ACC112 (cell line): ENCODE measurements around the gene BEGAIN.

Source experiments
- H2AFZ ChIP-seq: fragments of 200-600 bp; sonication (generic); one replicate; pipeline ENCODE4 v1.6.0; 2017; ENCODE audit warnings: antibody characterized with exemption, low read length; ENCODE audit not compliant: unreplicated experiment
- H3K27ac ChIP-seq: fragments of 200-600 bp; sonication (generic); 2 replicates; pipeline ENCODE4 v1.5.1; 2014; ENCODE audit warnings: low read depth, mild to moderate bottlenecking, antibody characterized with exemption, low read length, moderate library complexity
- H3K27me3 ChIP-seq: fragments of 200-600 bp; sonication (generic); 2 replicates; pipeline ENCODE4 v1.6.1; 2014; ENCODE audit warnings: mild to moderate bottlenecking, antibody characterized with exemption, low read length, moderate library complexity, mixed read lengths; ENCODE audit not compliant: insufficient read depth
- H3K36me3 ChIP-seq: fragments of 200-600 bp; sonication (generic); 2 replicates; pipeline ENCODE4 v1.6.1; 2016; ENCODE audit warnings: mild to moderate bottlenecking, antibody characterized with exemption, low read length, moderate library complexity, mixed read lengths; ENCODE audit not compliant: insufficient read depth
- H3K4me1 ChIP-seq: fragments of 200-600 bp; sonication (generic); one replicate; pipeline ENCODE4 v1.6.1; 2016; ENCODE audit warnings: low read length, mixed read lengths; ENCODE audit not compliant: insufficient read depth, unreplicated experiment, control insufficient read depth
- H3K4me3 ChIP-seq: fragments of 200-600 bp; sonication (generic); 2 replicates; pipeline ENCODE4 v1.5.1; 2014; ENCODE audit warnings: mild to moderate bottlenecking, low read depth, low read length
- H3K79me2 ChIP-seq: fragments of 200-600 bp; sonication (generic); one replicate; pipeline ENCODE4 v1.6.0; 2016; ENCODE audit warnings: low read length; ENCODE audit not compliant: control insufficient read depth, unreplicated experiment, insufficient read depth

Gene BEGAIN

DNA sequence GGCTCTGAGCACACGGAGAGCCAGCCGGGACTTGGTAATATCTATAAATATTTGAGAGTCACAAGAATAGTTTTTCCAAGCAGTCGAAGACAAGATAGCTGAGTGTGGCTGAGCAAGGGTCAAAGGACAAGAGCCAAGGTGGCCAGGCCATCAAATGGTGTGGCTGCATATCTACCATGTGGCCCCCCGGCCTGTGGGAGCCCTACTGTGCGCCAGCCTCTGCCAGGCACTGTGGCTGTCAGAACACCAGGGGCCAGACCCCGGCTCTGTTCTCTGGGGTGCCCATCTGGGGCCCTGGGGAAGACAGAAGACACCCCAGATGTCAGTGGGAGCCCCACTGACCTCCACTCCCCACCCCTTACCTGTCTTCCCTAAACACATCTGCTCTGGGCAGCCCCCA lies 22.7 kb downstream of the BEGAIN start:
- no peak overlapping the region for H3K4me3 ChIP-seq
- H3K27ac ChIP-seq, result no peak overlapping the region
- H3K27me3 ChIP-seq, result peaks cover 26% of the 10 kb centered on the region
- H2AFZ ChIP-seq, result no peak overlapping the region
- H3K36me3 ChIP-seq, result no peaks in the 10 kb centered on the region
- H3K4me1 ChIP-seq, result peaks cover 6% of the 10 kb centered on the region
- no peaks in the 10 kb centered on the region for H3K79me2 ChIP-seq

DNA sequence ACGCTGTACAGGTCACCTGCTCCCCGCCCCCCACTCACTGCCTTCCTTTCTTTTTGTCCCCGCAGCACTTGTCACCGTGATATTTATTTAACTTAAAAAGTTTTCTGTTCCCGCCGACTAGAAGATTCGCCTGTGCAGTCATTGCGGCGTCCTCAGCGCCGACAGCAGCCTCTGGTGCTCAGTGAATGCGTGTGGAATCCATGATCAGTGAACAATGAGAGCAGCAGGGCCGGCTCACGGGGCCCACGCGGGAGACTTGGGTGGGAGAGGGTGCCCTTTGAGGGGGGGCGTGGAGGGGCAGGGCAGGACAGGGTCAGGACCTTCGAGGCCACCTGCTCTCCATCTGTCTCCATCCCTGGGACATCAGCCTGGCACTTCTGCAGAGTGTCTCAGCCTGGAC lies 24.5 kb downstream of the BEGAIN start:
- Histone ChIP-seq H3K27ac (no peak overlapping the region), H3K79me2 (no peaks in the 10 kb centered on the region), H3K27me3 (peaks cover 9% of the 10 kb centered on the region; the same call in 1 of the 2 replicates), H3K36me3 (no peaks in the 10 kb centered on the region), H3K4me1 (peaks cover 6% of the 10 kb centered on the region), H2AFZ (no peak overlapping the region), H3K4me3 (no peak overlapping the region)

DNA sequence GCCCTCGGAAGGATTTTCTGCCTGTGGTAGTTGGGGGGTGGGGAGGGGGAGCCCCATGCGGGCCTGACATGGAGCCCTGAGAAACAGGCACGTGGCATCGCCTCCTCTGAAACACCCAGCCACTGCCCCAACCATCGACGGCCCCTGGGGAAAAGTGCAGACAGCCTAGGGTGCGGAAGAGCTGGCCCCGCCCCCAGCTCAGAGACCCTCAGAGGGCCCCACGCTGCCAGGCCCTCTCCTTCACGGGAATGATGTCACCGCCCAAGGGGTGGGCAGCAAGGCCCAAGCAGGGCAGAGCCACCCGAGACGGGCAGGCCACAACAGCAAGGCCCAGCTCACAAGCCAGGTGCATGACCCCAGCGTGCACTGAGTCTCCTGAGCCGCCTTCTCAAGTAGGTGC lies 26.2 kb downstream of the BEGAIN start:
- no peaks in the 10 kb centered on the region for H3K27me3 ChIP-seq
- no peaks in the 10 kb centered on the region for H3K79me2 ChIP-seq
- H3K4me1 ChIP-seq, result no peaks in the 10 kb centered on the region
- no peak overlapping the region for H3K4me3 ChIP-seq
- no peak overlapping the region for H2AFZ ChIP-seq
- no peaks in the 10 kb centered on the region for H3K36me3 ChIP-seq
- no peak overlapping the region for H3K27ac ChIP-seq

DNA sequence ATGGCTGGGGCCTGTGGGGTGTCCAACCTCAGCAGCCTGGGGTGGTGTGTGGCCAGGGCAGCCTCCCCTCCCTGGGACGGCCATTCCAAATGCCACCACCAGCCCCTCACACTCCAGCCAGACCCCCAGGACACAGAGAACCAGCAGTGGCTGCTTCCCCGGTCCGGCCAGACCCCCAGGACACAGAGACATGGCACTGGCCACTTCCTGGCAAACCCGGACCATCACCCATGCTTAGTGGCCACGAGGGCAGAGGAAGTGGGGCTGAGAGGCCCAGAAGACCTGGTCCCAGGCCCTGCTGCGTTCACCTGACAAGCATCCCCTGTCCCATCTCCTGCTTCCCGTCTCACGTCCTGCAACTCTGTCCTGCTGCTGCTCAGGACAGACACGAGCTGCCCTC lies 26.7 kb downstream of the BEGAIN start:
- Histone ChIP-seq H2AFZ (no peak overlapping the region), H3K27ac (no peak overlapping the region), H3K36me3 (no peaks in the 10 kb centered on the region), H3K4me1 (no peaks in the 10 kb centered on the region), H3K27me3 (no peaks in the 10 kb centered on the region), H3K4me3 (no peak overlapping the region), H3K79me2 (no peaks in the 10 kb centered on the region)

DNA sequence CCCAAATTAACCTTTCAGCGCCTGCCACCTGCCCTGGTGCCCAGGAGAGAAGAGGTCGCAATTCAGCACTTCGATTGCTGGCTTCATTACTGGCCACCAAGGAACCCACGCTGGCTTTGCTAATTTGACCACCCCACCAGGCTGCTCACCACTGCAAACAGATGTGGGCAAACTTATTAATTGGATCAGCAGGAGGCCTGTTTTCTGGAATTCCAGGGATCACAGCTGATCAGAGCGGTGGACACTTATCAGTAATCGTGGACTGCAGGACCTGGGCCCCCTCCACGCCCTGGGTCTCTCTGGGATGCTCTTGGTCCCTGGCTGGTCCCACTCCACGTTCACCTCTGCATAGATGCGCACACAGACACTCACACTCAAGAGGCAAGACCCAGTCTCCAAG lies 27.8 kb downstream of the BEGAIN start:
- H3K4me1 ChIP-seq, result no peaks in the 10 kb centered on the region
- no peaks in the 10 kb centered on the region for H3K27me3 ChIP-seq
- no peaks in the 10 kb centered on the region for H3K79me2 ChIP-seq

DNA sequence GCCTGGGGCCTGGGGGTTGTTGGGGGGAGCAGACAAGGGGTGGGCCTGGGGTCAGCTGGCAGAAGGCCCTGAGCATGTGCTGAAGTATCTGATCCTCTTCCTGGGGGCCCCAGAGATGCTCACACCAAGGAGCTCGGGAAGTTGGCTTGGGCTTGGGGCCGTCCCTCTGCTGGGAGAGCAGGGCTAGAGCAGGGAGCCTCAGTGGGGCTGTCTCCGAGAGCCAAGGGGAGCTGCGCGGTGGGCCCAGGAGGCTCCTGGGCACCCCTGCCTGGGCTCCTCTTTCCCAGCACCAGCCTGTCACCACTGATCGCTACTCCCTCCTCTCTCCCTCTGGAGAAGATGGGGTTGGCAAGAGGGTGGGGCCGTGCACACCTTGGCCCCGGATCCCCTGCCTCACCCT lies 28.3 kb downstream of the BEGAIN start:
- no peaks in the 10 kb centered on the region for H3K79me2 ChIP-seq

More for the DNA sequence above, 27.8 kb downstream of the BEGAIN start:
- no peak overlapping the region for H2AFZ ChIP-seq
- no peaks in the 10 kb centered on the region for H3K36me3 ChIP-seq
- no peak overlapping the region for H3K4me3 ChIP-seq
- H3K27ac ChIP-seq, result no peak overlapping the region

DNA sequence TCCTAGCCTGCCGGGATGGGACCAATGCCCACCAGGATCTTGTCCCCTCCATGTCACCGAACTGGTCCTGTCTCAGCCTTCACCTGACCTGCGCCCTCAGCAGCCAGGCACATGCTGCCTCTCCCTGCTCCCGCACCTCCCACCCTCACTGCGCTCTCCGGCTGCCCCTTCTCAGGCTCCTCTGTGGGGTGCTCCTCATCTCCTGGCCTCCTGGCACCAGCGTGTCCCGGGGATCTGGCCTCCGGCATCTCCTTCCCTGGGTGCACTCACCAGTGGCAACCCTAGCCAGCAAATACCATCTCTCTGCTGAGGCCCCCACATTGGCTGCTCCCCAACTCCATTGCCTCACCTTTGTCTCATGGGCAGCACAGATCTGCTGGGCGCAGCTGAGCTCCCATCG lies 29.0 kb downstream of the BEGAIN start:
- no peak overlapping the region for H3K27ac ChIP-seq
- H3K4me3 ChIP-seq, result no peak overlapping the region
- H3K4me1 ChIP-seq, result no peaks in the 10 kb centered on the region
- H3K27me3 ChIP-seq, result no peaks in the 10 kb centered on the region
- no peak overlapping the region for H2AFZ ChIP-seq
- H3K79me2 ChIP-seq, result no peaks in the 10 kb centered on the region
- no peaks in the 10 kb centered on the region for H3K36me3 ChIP-seq

More for the DNA sequence above, 28.3 kb downstream of the BEGAIN start:
- H3K27ac ChIP-seq, result no peak overlapping the region
- no peak overlapping the region for H2AFZ ChIP-seq
- no peaks in the 10 kb centered on the region for H3K4me1 ChIP-seq
- no peaks in the 10 kb centered on the region for H3K27me3 ChIP-seq
- no peak overlapping the region for H3K4me3 ChIP-seq
- H3K36me3 ChIP-seq, result no peaks in the 10 kb centered on the region

DNA sequence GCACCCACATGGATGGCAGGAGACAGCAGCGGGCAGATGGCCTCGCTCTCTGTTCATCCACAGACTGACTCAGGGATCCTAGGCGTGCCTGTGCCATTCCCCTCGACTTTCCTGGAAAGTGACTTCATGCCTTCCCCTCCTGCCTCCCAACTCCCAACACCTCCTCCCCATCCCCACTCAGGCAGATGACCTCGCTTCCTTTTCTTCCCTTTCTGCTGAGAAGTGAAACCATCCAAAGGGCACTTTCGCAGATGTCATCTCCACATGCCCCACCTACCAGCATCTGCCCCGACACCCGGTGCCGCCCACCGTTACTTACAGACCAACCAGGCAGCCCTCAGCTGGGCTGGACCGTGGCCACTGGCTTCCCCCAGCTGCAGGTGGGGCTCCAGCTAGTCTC lies 29.6 kb downstream of the BEGAIN start:
- H3K79me2 ChIP-seq, result no peaks in the 10 kb centered on the region
- no peak overlapping the region for H3K4me3 ChIP-seq
- no peak overlapping the region for H2AFZ ChIP-seq
- no peak overlapping the region for H3K27ac ChIP-seq
- no peaks in the 10 kb centered on the region for H3K4me1 ChIP-seq
- no peaks in the 10 kb centered on the region for H3K27me3 ChIP-seq
- no peaks in the 10 kb centered on the region for H3K36me3 ChIP-seq

DNA sequence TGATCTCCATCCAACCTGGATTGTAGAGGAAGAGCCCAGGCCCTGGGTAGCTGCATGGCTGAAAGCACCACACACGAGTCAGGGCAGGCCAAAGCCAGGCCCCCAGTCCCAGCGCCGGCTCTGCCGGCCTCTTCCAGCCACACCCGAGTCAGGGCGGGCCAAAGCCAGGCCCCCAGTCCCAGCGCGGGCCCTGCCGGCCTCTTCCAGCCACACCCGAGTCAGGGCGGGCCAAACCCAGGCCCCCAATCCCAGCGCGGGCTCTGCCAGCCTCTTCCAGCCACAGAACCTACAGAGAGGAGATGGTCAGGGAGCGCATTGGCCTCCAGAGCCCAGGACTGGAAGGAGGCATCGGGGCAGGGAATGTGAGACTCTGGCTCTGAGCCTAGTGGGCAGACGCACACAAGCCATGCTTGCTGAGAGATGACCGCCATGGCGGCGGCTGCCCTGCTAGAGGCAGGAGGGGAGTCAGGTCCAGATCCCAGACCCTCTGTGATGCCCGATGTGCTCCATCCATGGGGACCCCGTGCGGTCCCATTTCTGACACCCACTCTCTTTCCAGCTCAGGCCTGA lies 30.2 kb downstream of the BEGAIN start:
- H2AFZ ChIP-seq, result no peak overlapping the region
- H3K27me3 ChIP-seq, result no peaks in the 10 kb centered on the region
- no peaks in the 10 kb centered on the region for H3K4me1 ChIP-seq
- no peak overlapping the region for H3K27ac ChIP-seq
- no peaks in the 10 kb centered on the region for H3K79me2 ChIP-seq
- H3K4me3 ChIP-seq, result no peak overlapping the region
- no peaks in the 10 kb centered on the region for H3K36me3 ChIP-seq

DNA sequence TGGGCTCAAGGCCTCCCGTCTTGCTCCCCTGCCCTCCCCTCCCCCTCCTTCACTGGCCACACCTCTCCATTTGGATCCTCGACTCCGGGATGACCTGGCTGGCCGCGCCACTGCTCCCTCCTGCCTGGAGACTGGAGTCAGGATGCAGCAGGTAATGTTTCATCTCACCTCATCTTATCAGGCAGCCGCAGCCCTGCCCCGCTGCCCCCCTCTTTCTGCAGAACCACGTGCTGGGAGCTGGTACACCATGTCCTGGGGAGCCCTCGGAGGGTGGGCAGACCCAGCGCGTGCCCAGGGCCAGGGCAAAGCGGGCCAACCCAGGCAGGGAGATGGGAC lies 31.1 kb downstream of the BEGAIN start:
- H3K4me1 ChIP-seq, result no peaks in the 10 kb centered on the region
- no peaks in the 10 kb centered on the region for H3K79me2 ChIP-seq
- no peak overlapping the region for H3K27ac ChIP-seq
- no peaks in the 10 kb centered on the region for H3K27me3 ChIP-seq
- no peak overlapping the region for H2AFZ ChIP-seq
- no peaks in the 10 kb centered on the region for H3K36me3 ChIP-seq
- H3K4me3 ChIP-seq, result no peak overlapping the region

DNA sequence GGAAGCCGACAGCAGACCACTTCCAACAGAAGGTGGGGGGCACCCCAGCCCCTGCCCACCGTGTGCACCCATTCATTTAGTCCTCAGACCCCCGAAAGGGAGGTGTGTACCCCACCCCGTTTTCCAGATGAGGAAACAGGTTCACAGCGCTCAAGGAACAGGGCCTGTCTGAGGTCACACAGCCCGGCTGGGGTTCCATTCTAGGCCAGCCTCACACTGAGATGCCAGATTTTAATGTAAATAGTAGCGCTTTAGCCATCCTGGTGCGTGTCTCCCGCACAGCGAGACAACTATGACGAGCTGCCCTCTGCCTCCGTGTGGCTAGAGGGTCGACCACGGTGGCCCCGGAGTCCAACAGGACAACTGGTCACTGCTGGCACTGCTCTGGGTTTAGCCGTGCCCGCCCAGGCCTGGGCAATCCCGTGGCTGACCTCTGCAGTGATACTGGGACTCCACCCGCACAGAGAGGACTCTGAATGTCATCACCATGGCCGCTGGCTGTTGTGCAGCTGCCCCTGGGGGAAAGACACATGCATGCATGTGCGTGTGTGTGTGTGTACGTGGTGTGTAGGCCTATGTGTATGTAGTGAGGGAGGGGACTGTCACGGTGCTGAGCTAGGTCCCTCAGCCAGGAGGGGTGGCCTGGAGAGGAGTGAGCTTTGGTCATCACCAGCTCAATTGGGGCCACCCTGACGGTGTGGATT lies 31.6 kb downstream of the BEGAIN start:
- Histone ChIP-seq H3K79me2 (no peaks in the 10 kb centered on the region), H3K27me3 (no peaks in the 10 kb centered on the region), H3K27ac (no peak overlapping the region)

More for the DNA sequence above, 31.6 kb downstream of the BEGAIN start:
- Histone ChIP-seq H3K4me1 (no peaks in the 10 kb centered on the region), H3K36me3 (no peaks in the 10 kb centered on the region), H2AFZ (no peak overlapping the region), H3K4me3 (no peak overlapping the region)
